Astrocyte (in vitro differentiated cells and primary cell): Measurements from ENCODE around the gene C9orf43. TPM values are rescaled to one million over a fixed set of nuclear protein-coding genes. Genes with fewer than 3 reads are reported as not detected.

Experiments used
- DNase-seq: peaks from one replicate; pipeline ENCODE4 v3.0.0-alpha.2; 2010; ENCODE audit warnings: low read depth
- FAIRE-seq: peaks from 2 replicates; lab custom pipeline; 2011; peaks lifted over from hg19 to GRCh38; lab: Jason Lieb, UNC
- H2AFZ ChIP-seq: 2 replicates; pipeline ENCODE4 v1.6.0; 2012; ENCODE audit warnings: low read depth, low read length, inconsistent platforms
- H3K27ac ChIP-seq: 2 replicates; pipeline ENCODE4 v1.5.1; 2011; ENCODE audit warnings: low read depth, low read length, inconsistent platforms
- H3K27me3 ChIP-seq: 2 replicates; pipeline ENCODE4 v1.6.0; 2011; ENCODE audit warnings: low read length, inconsistent platforms; ENCODE audit not compliant: insufficient read depth
- H3K36me3 ChIP-seq: 2 replicates; pipeline ENCODE4 v1.5.1; 2011; ENCODE audit warnings: low read length, inconsistent platforms; ENCODE audit not compliant: insufficient read depth
- H3K4me1 ChIP-seq: 2 replicates; pipeline ENCODE4 v1.5.1; 2011; ENCODE audit warnings: low read length, inconsistent platforms; ENCODE audit not compliant: insufficient read depth
- H3K4me2 ChIP-seq: 2 replicates; pipeline ENCODE4 v1.6.0; 2012; ENCODE audit warnings: low read length, inconsistent platforms
- H3K4me3 ChIP-seq: 2 replicates; pipeline ENCODE4 v1.5.1; 2011; ENCODE audit warnings: low read depth, mild to moderate bottlenecking, low read length, inconsistent platforms; ENCODE audit not compliant: insufficient read depth
- H3K79me2 ChIP-seq: 2 replicates; pipeline ENCODE4 v1.6.0; 2012; ENCODE audit warnings: mild to moderate bottlenecking, low read length, inconsistent platforms; ENCODE audit not compliant: insufficient read depth
- H3K9ac ChIP-seq: 2 replicates; pipeline ENCODE4 v1.6.0; 2012; ENCODE audit warnings: mild to moderate bottlenecking, low read length, inconsistent platforms
- H3K9me3 ChIP-seq: 2 replicates; pipeline ENCODE4 v1.5.1; 2012; ENCODE audit warnings: low read depth, mild to moderate bottlenecking, low read length, inconsistent platforms; ENCODE audit not compliant: insufficient read depth
- H4K20me1 ChIP-seq: 2 replicates; pipeline ENCODE4 v1.6.0; 2012; ENCODE audit warnings: low read length, inconsistent platforms; ENCODE audit not compliant: insufficient read depth
- H3K27ac Mint-ChIP-seq: one replicate; pipeline ENCODE4 v1.8.0; 2021; ENCODE audit warnings: mild to moderate bottlenecking, mixed read lengths; ENCODE audit not compliant: unreplicated experiment
- H3K27me3 Mint-ChIP-seq: one replicate; pipeline ENCODE4 v1.8.0; 2021; ENCODE audit warnings: low read depth, mixed read lengths; ENCODE audit not compliant: unreplicated experiment
- H3K36me3 Mint-ChIP-seq: one replicate; pipeline ENCODE4 v1.8.0; 2021; ENCODE audit warnings: low read depth, mixed read lengths; ENCODE audit not compliant: unreplicated experiment
- H3K4me1 Mint-ChIP-seq: one replicate; pipeline ENCODE4 v1.8.0; 2021; ENCODE audit warnings: low read depth, mixed read lengths; ENCODE audit not compliant: unreplicated experiment
- H3K4me3 Mint-ChIP-seq: one replicate; pipeline ENCODE4 v1.8.0; 2021; ENCODE audit warnings: mild to moderate bottlenecking, moderate library complexity, mixed read lengths; ENCODE audit not compliant: unreplicated experiment
- H3K9me3 Mint-ChIP-seq: one replicate; pipeline ENCODE4 v1.8.0; 2021; ENCODE audit warnings: mild to moderate bottlenecking, mixed read lengths; ENCODE audit not compliant: unreplicated experiment
- CTCF ChIP-seq: IDR thresholded peaks from 2 replicates; pipeline ENCODE4 v1.5.1; 2011; ENCODE audit warnings: low read depth, mild to moderate bottlenecking, inconsistent platforms, low read length, moderate library complexity; ENCODE audit not compliant: insufficient read depth
- EZH2 ChIP-seq: IDR thresholded peaks from 2 replicates; pipeline ENCODE4 v1.6.1; 2012; ENCODE audit warnings: mild to moderate bottlenecking, low read length, inconsistent platforms; ENCODE audit not compliant: insufficient read depth
- total RNA-seq: library from RNA; stranded (reverse); gene quantifications from 2 replicates; pipeline ENCODE4 v1.2.1, GENCODE V29; 2021

The C9orf43 gene
- total RNA-seq, 1 donor from 2014 or later: 0.66 TPM

- no peak overlapping the region for H3K27ac Mint-ChIP-seq
- Histone ChIP-seq H4K20me1 (no peaks in the 10 kb centered on the region), H3K9me3 (no peaks in the 10 kb centered on the region), H2AFZ (no peak overlapping the region), H3K9ac (no peak overlapping the region), H3K36me3 (no peaks in the 10 kb centered on the region), H3K27me3 (no peaks in the 10 kb centered on the region), H3K4me2 (no peak overlapping the region), H3K27ac (no peak overlapping the region), H3K79me2 (no peaks in the 10 kb centered on the region), H3K4me1 (no peaks in the 10 kb centered on the region), H3K4me3 (no peak overlapping the region)
- H3K9me3 Mint-ChIP-seq: no peaks in the 10 kb centered on the region
- peaks cover 17% of the 10 kb centered on the region for H3K27me3 Mint-ChIP-seq
- DNase-seq: no peak
- TF ChIP-seq EZH2 (no peak), CTCF (no peak)
- H3K4me3 Mint-ChIP-seq: no peak overlapping the region
- peaks cover 3% of the 10 kb centered on the region for H3K4me1 Mint-ChIP-seq
- no peaks in the 10 kb centered on the region for H3K36me3 Mint-ChIP-seq
- FAIRE-seq: no peak
Observed at GRCh38 chr9:113471143-113471542, 60.6 kb downstream of the C9orf43 start.

- H3K4me1 Mint-ChIP-seq: peaks cover 3% of the 10 kb centered on the region
- H3K27ac ChIP-seq: no peak overlapping the region
- H3K79me2 ChIP-seq: no peaks in the 10 kb centered on the region
- DNase-seq (no peak), FAIRE-seq (no peak)
- no peaks in the 10 kb centered on the region for H4K20me1 ChIP-seq
- no peaks in the 10 kb centered on the region for H3K27me3 ChIP-seq
- H3K9me3 ChIP-seq: no peaks in the 10 kb centered on the region
- no peaks in the 10 kb centered on the region for H3K36me3 Mint-ChIP-seq
- peaks cover 17% of the 10 kb centered on the region for H3K27me3 Mint-ChIP-seq
- TF ChIP-seq EZH2 (no peak), CTCF (no peak)
- H3K4me2 ChIP-seq: no peak overlapping the region
- H3K4me3 ChIP-seq: no peak overlapping the region
- no peak overlapping the region for H3K9ac ChIP-seq
- H3K27ac Mint-ChIP-seq: no peak overlapping the region
- no peaks in the 10 kb centered on the region for H3K36me3 ChIP-seq
- H3K4me1 ChIP-seq: no peaks in the 10 kb centered on the region
- no peak overlapping the region for H2AFZ ChIP-seq
- no peak overlapping the region for H3K4me3 Mint-ChIP-seq
- no peaks in the 10 kb centered on the region for H3K9me3 Mint-ChIP-seq
Observed at GRCh38 chr9:113471566-113471965, 61.0 kb downstream of the C9orf43 start.

GRCh38 chr9:113472199-113472598 lies 61.7 kb downstream of the C9orf43 start:
- Histone ChIP-seq H2AFZ (no peak overlapping the region), H3K27me3 (peaks cover 3% of the 10 kb centered on the region), H3K4me1 (no peaks in the 10 kb centered on the region), H3K79me2 (no peaks in the 10 kb centered on the region), H3K9me3 (no peaks in the 10 kb centered on the region), H3K27ac (no peak overlapping the region), H3K9ac (no peak overlapping the region), H3K36me3 (no peaks in the 10 kb centered on the region), H3K4me2 (no peak overlapping the region), H3K4me3 (no peak overlapping the region), H4K20me1 (no peaks in the 10 kb centered on the region)
- FAIRE-seq: no peak
- H3K4me3 Mint-ChIP-seq: no peak overlapping the region
- H3K36me3 Mint-ChIP-seq: no peaks in the 10 kb centered on the region
- no peaks in the 10 kb centered on the region for H3K9me3 Mint-ChIP-seq
- H3K27ac Mint-ChIP-seq: no peak overlapping the region
- peaks cover 3% of the 10 kb centered on the region for H3K4me1 Mint-ChIP-seq
- no peak for TF ChIP-seq CTCF
- no peak for TF ChIP-seq EZH2
- peaks cover 23% of the 10 kb centered on the region for H3K27me3 Mint-ChIP-seq
- DNase-seq: no peak
